CD4-positive, alpha-beta T cell treated with Interleukin-12 subunit alpha and Interleukin-12 subunit beta, for 1 hour (primary cell): ENCODE measurements around the gene SEMA4F.

ENCODE experiments used
- DNase-seq: peaks from one replicate; pipeline ENCODE4 v3.0.0-alpha.2; 2020

Gene SEMA4F

DNA sequence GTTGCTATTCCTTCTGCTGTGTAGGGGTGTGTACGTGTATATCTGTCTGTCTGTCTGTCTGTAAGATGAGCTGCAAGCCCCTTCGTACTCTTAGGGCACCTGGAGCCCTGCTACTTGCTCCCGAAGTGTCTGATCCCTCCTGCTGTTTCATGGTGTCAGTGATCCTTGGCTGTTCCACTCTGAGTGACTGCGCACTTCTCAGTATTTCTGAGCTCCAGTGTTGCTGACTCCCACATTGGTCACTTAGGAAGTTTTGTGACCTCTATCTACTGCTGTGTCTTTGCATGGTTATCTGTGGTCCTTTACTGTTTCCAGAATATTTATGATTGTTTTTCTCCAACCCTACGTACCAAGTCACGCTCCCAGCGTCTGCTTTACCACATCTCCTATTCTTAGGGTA, 16.2 kb downstream of the SEMA4F start:
- DNase-seq: no peak

DNA sequence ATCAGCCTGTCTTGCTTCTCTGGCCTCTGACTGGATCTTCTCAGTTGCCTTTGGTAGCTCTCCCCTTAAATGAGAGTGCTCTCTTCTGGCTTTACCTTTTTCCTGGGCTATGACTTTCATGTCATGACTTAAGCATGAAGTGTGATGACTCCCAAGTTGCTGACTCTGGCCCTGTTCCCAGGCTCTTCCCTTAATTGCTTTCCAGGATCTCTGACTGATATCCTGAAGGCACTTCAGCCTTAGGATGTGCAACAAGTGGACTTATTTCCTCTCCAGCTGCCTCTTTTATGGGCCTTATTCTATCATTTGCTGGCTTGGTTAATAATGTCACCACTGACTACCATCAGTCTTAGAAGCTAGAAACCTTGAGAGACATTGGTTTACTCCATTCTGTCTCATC, 17.4 kb downstream of the SEMA4F start:
- DNase-seq: no peak

DNA sequence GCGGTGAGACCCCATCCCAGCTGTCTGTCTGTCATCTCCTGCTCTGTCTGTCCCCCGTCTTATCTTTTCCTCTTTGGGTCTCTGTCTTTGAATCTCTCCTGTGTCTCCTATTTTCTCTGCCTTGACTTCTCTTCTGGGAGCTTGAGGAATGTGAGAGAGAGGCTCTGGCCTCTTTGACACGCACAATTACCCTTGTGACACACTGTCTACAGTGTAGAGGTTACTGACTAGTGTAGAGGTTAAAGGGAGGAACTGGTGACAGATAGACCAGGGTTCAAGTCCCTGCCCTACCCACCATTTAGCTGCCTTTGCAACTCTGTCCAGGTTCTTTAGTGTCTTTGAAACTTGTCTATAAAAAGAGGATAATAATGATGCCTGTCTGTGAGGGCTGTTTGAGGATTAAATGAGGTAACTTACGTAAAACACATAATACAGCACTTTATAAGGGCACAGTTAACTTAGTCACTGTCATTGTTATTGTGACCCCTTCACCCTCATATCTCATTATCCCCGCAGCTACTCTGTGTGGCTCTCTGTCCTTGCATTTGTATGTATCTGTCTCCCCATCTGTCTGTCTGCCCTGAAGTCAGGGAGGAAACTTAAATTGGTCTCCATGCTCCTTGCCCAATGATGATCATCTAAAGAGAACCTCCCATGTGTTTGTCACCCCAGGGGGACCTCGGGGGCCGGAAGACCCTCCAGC, 19.9 kb downstream of the SEMA4F start:
- no peak for DNase-seq

DNA sequence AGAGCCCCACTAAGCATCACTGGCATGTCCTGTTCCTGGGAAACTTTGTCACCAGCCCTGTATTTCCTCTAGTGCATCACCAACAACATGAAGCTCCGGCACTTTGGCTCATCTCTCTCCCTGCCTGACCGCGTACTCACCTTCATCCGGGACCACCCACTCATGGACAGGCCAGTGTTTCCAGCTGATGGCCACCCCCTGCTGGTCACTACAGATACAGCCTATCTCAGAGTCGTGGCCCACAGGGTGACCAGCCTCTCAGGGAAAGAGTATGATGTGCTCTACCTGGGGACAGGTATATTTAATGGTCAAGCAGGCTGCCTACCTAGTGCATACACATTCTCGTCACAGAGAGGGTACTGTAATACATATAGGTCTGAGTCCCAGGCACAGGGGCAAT, 21.0 kb downstream of the SEMA4F start:
- no peak for DNase-seq

DNA sequence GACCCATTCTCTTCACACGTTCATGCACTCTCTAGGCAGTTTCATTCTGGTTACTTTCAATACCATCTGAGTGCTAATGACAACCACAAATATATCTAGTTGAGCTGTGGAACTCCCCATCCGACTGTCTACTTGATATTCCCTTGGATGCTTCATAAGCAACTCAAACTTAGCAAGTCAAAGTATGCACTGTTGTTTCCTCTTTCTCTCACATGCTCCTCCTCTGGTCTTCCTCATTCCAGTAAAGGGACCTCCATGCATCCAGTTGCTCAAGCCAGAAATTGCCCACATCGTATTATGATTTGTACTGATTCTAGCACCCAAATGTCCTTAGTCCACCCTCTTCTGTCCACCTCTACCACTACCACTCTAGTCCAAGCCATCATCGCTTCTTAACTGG, 22.3 kb downstream of the SEMA4F start:
- DNase-seq: no peak

DNA sequence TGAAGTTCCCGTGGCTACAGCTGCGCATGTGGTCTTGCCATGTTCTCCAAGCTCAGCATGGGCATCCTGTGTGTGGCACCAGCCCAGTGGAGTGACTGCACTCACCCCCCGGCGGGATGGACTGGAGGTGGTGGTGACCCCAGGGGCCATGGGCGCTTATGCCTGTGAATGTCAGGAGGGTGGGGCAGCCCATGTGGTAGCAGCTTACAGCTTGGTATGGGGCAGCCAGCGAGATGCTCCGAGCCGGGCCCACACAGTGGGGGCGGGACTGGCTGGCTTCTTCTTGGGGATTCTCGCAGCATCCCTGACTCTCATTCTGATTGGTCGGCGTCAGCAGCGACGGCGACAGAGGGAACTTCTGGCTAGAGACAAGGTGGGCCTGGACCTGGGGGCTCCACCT, 25.6 kb downstream of the SEMA4F start:
- no peak for DNase-seq

DNA sequence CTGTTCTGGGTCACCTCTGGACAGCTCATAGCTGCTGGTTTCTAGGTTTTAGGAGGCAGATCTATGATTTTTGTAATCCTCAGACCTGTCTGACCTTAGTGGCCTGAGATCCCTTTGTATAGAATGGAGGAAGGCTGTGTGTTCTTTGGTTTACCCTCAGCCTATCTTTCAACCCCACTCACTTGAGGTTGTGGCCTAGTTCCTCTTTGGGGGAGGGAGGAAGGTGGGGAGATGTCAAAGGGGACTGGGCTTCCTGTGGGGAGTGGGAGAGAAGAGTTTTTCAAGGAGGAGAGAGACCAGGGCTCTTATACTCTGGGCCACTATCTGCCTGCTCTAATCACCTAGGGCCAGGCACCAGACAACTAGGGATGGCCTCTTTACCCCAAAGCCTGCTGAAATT, 28.5 kb downstream of the SEMA4F start:
- no peak for DNase-seq

DNA sequence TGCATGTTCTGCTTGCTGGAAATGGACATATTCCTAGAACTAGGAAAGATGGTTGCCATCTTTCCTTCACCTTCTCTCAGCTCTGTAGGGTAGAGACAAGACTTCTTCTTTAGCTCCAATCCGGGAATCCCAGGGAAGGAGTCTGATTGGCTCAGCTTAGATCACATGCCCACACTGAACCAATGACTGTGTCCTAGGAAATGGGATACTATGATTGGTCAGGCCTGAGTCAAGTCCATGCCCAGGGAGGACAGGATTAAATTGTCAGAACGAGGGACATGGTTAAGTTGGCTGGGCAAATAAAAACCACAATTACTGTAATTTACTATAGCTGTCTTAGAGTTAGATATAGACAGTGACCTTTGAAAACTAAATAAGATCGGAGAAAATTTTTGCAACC, 31.4 kb downstream of the SEMA4F start:
- no peak for DNase-seq

DNA sequence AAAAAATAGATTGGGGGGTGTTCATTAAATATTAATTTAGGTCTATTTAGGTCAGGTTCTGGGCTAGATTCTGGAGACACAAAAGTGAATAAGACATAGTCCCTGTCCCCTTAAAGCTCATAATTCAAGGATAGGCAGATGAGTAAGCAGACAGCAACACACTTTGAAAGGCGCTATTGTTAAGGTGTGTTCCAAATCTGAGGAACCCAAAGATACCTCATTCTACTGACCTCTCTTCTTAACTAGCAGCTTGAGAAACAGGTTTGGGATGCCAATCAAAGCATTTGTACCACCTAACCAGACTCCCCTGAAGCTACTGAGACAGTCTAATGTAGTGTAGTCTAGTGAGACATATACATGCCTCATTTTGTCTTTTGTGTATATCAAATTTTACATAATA, 34.8 kb downstream of the SEMA4F start:
- DNase-seq: no peak

DNA sequence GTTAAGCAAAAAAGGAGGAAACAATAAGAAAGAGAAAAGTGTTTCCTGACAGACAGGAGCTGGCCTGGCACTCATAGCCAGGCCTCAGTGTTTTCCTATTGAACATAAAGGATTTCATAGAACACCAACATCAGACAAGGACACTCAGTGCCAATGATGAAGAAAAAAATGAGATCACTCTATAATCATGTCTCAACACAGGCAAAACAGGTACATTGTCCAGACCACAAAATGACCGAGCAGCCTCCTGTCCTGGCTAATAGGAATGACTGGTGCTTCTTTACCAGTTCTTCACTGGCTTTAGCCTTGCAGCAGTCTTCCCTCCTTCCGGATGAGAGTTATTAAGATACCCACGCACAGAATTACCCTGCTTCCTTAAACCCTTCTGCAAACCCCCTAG, 35.6 kb downstream of the SEMA4F start:
- no peak for DNase-seq

DNA sequence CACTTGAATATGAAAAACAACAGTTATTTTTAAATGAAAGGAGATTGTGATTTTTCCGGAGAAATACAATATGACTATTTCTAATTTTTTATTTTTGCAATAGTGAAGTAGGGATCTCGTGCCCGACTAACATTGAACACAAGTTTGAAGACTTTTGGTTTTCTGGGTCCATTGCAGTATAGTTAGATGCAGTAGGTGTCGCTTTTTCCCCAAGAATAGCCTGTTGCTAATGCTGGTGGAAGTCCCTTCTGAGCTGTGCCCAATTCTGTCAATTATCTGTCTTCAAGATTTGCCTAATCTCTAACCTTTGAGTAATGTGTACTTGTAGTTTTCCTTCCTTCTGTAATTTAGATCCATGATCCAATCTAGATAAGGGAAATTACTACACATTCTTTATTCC, 36.5 kb downstream of the SEMA4F start:
- DNase-seq: peak; percentile 44

DNA sequence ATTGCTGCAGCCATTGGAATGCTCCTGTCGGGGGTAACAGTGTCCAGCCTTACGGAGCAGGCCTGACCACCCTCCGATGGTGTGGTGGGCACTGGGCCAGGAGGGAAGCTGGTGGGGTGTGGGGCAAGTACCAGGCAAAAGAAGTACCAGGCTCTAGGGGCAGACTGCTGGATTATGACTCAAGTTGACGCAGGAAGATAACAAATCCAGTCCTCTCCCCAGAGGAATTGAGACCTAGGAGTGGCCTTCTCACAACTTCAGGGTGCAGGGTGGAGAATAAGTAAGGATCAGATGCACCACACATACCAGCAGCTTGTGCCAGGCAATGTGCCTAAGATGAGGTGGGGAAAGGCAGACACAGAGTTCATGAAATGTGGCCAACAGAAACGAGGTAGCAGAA, 37.9 kb downstream of the SEMA4F start:
- DNase-seq: no peak

DNA sequence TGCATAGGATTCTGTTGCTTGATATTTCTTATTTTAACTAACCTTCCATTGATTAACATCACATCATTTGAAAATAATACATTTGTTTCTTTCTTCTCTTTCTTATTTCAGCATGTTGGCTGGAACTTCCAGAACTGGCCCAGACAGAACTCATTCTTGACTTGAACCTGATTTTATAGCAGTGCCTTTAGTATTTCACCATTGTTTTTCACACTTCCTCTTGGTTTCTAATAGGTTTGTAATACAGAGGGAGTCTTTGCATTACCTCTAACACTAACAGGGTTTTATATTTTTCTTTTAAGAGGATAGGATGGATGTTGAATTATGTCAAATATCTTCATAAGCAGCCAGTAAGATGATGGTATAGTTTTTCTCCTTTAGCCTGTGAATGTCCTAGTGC, 39.2 kb downstream of the SEMA4F start:
- no peak for DNase-seq

DNA sequence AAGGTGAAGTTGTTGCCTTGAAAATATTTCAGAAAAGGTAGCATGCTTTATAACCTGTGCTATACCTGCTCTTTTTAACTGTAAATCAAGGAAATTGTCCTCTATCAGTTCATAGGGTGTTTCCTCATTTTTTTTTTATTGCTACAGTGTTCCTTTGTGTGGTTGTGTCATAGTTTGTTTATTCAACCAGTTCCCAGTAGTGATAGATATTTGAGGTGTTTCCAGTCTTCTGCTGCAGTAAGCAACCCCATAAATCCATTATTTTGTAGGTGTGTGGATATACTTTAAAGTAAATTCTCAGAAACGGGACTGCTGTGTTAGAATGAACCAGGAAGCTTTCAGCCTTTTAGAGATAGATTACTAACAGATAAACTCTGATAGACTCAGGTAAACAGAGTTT, 39.6 kb downstream of the SEMA4F start:
- DNase-seq: no peak

DNA sequence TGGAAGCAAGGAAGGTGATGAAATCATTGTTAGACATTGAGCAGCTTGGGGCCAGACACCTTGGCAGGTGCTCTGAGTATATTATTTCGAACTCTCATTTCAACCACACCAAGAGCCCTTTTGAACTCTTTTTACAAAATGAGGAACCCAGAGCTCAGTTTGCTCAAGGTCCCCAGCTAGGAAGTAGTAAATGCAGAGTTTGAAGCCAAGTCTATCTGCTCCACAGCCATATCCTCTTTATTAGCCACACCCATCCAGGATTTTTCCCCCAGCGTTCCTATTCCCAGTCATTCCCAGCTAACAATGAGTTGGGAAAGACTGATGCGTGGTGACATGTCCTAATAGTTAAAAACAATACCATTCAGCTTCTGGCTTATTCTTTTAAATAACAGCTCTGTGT, 40.2 kb downstream of the SEMA4F start:
- no peak for DNase-seq

DNA sequence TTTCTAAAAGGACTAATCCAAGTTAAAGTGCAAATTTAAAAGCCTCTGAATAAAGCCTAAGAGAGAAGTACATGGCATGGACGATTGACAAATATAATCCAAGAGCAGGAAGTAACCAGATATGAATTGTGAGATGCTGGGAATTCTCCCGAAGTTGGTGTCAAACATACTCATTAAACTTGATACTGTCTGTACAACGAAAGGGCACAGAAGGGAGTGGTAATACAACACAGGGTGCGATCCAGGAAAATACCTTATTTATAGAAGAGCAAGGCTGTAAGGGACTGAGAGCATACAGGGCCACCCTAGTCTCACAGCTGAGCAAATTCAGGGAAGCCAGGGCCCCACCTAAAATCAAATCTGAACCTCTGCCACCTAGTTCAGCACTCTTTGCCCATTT, 41.6 kb downstream of the SEMA4F start:
- DNase-seq: no peak

DNA sequence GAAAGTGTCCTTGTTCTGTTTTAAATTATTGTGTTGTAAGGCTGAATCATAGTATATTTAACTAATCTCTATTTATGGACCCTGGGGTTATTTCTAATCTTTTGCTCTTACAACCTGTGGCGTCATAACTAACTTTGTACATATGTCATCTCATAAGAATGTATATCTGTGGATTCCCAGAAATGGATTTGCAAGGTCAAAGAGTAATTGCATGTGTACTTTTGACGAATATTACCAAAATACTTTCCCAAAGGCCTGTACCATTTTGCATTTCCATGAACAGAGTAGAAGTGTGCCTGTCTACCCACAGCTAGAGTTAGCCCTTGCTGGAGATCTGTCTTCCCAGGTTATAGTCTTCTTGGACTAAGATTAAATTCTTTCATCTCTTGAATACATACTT, 42.8 kb downstream of the SEMA4F start:
- no peak for DNase-seq

DNA sequence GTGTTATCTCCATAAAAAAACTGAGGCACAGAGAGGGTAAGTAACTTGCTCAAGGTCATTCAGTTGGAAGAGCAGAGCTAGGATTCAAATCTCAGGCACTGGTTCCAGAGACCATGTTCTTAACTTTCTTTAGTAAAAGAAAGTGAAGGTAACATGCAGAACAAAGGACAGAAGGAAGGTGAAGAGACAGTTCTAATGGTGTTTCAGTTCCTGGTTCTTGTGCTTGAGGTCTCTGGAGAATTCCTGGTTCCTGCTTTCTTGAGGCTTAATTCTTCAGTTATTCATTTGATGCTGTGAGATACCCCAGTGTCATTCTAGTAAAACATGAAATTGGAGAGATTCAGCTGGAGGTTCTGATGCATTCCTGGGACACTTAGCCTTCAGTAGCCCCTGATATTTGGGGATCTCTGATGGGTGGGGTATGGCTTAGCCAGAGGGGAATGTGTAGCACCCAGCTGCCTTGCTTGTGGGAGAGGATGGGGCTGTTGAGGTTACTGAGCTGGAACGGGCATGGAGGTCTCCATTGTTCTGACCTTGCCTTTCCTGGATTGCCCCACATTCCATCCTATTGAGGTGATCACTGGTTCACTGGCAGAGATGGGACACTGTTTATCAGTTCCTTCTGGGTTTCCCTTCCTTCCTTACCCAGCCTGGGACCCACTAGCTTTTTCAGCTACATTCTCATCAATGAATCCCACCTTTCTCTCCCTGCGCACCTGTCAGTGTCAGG, 46.8 kb downstream of the SEMA4F start:
- no peak for DNase-seq

DNA sequence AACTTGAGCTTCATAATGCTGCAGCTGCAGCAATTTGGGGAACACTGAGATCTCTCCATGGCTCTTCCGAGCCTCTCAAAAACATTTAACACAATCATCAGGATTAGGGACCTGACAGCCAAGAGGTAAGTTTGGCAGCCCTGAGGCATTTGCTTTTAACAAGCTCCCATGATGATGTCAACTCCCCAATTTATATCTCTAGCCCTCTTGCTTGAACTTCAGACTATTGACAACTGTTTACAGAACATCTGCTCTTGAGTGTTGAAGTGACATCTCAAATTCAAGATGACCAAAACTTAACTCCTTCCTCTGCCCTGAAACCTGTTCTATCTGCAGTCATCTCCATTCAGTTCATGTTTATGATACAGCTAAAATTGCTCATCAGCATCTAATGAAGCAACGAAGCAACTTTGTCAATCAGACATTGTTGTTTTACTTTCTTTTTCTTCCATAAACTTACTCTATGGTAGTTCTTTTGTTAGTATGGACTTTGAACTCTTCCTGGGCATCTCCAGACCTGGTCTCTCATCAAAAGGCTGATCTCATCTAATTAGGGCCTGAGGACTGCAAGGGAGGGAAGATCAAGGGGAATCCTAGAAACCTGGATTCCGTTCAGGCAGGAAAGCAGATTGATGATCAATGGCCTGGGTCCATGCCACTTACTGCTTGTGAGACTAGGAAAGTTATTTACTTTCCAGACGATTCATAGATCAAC, 48.1 kb downstream of the SEMA4F start:
- no peak for DNase-seq

DNA sequence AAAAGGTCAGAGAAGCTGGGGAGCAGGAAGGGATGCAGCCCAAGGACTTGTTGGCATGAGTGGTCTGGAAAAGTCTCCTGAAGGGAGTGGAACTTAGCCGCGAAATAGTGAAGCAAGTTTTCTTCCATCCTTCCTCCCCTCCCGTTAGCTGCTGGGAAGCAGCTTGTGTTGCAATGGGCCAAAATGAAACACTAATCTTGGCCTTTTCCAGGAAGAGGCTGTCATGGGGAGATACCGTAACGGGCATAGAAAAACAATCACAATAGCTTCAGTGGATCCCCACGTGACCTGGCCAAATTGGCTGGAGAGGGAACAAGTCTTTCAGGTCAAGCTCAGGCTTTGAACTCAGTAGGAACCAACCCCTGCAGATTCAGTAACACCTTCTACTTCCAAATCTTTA, 49.3 kb downstream of the SEMA4F start:
- no peak for DNase-seq

DNA sequence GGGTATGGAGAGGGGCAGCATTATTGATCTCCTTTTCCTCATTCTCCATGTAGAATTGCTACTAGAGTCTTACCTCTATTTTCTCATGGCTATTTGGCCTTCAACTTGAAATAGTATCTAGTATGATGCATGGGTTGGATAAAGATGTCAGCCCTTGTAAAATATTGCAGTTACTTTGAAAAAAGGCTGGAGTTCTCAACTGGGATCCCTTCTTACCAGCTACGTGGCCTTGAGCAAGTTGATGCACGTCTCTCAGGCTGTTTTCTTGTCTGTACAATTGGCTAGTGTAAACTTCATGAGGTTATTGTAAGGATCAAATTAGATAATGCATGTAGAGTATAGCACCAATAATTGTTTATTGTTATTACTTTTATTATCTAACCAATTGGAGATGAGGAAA, 50.2 kb downstream of the SEMA4F start:
- no peak for DNase-seq

DNA sequence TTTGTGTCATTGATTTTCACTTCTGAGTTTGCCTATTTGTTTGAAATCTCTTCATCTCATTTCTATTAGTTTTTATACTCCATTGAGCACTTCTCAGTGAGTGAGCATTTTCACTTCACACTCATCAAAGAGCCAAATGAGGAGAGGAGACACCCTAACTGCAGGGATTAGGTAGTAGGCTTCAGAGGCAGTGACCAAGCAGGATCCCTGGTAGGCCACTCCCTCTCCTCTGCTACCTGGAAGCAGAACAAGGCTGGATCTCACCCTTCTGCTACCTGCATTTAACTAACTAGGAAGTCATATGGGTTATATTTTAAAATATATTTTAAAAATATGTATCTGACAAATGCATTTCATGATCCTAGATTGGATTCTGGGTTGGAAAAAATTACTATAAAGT, 52.7 kb downstream of the SEMA4F start:
- DNase-seq: no peak

DNA sequence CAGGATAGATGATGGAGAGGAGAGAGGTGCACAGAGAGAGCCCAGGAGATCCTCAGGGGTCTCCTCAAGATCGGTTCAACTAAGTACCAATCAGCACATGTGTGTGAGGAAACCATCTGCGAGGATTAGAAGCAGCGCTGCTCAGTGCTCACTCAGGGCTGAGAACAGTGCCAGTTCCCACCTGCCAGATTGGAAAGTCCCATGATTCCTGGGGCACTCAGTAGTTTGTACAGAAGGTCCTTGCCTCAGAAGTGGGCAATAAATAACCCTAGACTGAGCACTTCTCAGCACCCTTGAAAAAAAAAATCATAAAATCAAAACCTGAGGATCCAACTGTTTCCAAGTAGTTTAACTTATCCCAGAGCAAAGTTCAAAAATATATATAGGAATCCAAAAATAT, 53.8 kb downstream of the SEMA4F start:
- DNase-seq: no peak

DNA sequence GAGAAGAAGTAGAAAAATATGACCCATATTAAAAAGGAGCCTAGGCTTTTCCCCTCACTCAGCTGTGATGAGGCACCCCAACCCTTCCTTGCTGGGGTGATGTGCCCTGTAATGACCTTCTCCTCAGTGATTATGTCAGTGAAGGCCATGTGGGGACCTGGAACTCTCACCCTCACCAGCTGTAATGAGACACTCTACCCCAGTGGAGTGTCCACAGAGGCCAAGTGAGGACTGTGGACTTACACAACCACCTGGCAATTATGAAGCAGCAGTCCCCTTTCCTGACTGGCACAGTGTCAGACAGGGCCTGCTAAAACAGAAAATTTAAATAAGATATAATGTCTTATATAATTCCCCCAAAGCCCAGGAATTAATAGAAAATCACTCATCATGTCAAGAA, 54.2 kb downstream of the SEMA4F start:
- DNase-seq: no peak
